HL-60/S4 (cell line): Measurements from ENCODE around the gene VAC14.

ENCODE experiments used
- in situ Hi-C: fragments of 300-500 bp; cut with MboI; formaldehyde crosslinking; loops from 2 replicates; pipeline ENCODE4 v1.14.3; 2022; ENCODE audit warnings: low sequenced_read_pairs

VAC14 gene

DNA sequence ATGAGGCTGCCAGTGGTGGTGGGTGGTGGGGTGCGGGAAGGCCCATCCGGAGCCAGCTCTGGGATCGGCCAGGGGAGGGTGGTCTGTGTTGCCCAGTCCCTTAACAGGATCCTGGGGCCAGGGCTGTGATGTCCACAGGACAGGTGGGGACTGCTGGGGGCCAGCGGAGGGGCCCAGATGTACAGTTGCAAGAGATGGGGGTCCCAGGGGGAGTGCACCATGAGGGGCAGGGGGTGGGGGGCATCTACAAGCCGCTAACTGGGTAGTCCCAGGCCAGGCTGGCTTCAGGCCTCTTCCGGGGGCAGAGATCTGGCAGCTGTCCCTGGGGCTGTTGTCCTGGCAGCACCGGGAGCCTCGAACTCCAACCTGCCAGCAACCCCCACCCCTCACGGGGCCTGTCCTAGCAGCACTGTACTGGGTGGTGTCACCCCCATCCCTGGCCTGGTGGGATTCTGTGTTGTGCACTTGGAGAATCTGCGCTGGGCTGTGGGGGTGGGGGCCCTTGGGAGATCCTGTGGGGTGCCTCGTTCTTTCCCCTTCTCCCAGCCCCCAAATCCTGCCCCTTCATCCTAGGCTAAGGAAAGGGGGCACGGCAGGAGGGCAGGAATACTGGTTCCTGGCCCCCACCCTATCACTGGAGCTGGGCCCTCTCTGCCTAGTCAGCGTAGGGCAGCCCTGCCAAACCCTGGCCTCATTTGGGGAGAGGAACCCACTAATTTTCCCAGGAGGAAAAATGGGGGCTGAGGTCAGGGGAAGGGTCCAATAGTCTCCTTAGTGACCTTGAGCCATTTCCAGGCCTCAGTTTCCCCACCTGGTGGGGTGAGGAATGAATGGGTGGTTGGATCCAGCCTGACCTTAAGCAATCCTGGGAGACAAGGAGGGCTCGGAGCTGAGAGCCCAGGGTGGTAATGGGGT lies 116.6 kb downstream of the VAC14 start:
- in situ Hi-C loops, result no loop called here

DNA sequence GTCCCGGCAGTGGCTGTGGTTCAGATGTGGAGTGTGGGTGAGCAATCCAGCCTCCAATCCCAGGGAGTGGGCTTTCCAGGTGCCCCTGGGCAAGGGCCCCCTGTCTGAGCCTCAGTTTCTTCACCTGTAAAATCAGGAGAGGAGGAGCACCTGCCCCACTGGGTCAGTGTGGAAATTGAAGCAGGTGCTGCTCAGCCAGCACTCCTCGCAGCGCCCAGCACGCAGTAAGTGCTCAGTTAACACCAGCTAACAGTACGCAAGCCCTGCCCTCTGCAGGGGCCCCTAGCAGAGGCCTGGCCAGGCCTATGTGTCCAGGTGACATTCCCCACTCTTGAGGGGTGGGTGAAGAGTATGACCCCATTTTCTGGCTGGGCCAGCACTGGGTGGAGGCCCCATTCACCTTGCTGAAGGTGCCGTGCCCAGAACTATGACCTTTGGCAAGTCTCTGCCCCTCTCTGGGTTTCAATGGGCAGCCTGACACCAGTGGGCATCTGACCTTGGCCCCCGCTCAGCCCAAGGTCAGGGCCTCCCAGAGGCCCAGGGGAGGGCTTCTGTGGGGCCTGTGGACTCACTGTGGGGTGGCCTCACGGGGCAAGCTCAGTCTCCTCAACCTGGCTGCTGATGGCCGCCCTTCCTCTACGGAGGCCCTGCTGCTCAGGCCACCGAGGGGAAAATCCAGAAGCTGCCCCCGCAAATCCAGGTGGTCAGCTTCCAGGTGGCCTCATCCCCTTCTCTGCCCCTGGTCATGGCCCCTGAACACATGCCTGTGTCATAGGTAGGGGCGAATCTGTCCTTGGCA lies 117.6 kb downstream of the VAC14 start:
- in situ Hi-C loops, result no loop called here

DNA sequence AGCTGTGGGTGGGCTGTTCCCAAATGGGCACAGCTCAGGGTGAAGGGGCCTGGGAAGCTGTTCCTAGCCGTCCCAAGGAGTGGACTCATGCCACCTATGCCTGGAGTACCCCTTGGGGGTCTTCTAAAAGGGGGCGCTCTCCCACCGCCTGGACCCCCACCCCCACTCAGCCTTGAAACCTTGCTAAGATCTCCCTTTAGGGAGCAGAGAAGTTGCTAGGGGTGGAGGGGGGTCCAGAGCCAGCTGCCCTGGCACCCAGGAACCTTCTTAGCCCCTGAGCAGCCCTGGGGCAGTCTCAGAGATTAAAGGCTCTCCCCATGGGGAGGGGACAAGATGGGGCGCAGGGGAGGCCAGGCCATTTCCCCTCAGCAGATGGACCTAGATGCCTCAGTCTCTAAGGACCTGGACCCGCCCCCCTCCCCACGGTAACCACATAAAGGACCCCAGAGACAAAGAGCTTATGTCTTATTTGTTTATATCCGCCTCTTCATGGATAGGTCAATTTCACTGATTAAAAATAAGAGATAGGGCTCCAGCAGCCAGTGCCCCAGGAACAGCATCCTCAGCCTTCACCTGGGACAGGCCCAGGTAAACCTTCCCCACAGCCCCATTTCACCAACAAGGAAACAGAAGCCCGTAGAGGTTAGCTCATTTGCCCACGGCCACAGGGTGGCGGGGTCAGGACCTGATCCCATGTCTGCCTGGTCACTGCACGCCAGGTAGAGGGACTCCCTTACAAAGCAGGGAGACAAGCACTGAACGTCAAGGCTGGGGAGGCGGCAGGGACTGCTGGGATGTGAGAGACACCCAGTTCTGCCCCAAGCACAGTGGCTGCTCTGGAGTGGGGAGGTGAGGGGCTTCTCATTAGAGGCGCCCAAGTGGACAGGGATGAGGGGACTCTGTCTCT lies 118.5 kb downstream of the VAC14 start:
- in situ Hi-C loops, result no loop called here

DNA sequence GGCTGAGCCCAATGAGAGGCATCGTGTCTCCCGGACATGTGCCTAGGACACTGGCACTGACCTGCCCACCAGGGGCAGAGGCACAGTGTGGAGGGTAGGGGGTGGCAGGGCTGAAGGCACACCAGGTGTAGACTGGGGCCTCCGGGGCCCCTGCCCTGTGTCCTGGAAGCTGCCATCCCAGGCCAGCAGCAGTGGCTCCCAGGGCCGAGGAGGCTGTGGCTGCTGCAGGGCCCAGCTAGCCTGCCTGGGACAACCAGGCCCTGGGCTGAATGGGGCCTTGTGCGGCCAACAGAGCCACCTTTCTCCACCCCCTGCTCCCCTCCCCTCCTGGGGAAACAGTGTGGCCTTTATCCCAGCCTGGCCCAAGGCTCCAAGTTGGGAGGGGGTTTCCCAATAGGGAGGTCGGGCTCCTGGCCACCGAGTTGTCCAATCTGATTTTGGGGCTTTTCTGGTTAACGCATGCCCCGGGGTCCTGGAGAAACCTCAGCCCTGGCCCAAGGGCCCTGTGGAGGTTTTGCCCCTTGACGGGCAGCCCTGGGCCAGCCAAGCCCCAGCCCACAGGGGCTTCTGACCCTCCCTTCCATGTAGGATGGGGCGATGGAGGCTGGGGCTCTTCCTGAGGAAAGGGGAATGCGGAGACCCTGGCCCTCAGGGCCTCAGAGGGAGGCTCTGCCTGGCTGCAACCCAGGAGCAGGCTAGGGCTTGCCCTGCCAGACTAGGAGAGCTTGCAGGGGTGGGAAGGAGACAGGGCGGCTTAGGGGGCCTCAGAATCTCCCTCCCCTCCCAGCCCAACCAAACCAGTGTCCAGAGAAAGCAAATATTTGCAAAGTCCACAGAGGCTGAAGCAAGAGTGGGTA lies 119.3 kb downstream of the VAC14 start:
- in situ Hi-C loops, result no loop called here

DNA sequence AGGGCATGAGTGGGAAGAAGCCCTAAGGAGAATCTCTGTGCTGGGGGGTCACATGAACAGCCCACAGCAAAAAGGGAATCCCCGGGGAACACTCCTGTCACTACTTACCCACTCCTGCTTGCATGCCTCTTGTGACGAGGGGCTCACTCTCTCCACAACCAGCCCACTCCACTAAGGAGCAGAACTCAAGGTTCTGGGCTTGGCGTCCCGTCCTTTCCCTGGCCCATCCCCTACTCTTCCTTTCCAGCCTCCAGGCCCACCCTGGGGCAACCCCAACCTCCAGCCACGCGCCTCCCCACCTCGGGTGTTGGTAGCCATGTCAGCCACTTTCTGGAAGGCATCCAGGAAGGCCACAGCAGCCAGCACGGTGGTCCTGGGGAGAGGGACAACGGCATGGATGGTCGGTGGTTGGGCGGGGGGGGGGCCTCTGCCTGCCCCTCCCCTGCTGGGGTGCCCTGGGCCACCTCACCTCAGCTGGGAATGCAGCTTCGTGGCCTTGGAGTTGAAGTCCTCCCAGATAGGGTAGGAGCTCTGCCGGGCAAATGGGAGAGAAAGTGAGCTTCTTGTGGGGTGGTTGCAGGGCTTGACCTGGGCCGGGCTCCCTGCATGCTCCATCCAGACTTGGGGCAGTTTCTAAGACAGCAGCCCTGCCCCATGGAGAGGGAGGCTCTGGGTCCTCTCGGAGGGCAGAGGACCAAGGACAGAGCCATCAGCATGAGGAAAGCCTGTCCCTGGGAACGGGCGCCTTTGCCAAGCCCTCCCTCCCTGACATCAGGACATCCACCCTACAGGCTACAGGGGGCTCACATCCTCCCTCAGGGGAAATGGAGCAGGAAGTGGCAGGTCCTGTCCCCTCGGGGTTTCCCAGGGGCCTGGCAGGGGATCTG lies 120.2 kb downstream of the VAC14 start:
- in situ Hi-C loops, result no loop called here

DNA sequence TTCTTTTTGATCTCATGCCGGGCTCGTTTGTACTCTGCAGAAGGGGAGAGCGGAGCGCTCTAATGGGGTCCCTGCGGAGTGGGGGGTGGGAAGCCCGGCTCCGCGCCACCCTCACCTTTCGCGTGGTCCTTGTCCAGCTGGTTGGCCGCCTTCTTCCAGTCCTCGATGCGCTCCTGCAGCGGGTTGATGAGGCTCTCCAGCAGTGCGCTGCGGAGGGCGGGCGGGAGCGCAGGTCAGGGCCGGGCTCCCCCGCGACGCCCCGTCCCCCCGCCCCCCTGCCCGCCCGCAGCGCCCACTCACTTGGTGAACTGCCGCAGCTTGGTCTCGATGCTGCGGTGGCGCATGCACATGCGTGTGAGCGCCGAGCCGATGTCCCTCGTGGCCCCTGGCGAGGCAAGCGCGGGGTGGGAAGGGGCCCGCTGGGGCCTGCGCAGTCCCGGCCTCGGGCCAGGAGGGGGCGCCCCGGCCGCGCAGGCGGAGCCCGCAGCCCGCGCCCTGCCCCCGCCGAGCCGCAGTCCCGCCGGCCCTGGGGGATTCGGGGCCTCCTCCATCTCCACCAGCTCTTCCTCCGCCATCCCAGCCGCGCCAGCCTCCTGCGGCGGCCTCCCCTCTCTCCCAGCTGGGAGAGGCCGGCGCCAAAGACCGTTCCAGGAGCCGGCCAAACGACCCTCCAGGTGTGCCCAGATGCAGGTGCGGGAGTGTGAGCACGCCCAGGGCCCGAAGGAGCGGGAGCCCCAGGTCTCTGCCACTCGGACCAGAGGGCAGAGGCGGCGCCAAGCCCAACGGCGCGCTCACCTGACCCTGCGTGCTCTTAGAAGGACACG lies 121.1 kb downstream of the VAC14 start:
- in situ Hi-C loops, result loop anchor here (10.0 kb wide), 1 partner anchor 95 kb away; no protein-coding TSS in a partner anchor

DNA sequence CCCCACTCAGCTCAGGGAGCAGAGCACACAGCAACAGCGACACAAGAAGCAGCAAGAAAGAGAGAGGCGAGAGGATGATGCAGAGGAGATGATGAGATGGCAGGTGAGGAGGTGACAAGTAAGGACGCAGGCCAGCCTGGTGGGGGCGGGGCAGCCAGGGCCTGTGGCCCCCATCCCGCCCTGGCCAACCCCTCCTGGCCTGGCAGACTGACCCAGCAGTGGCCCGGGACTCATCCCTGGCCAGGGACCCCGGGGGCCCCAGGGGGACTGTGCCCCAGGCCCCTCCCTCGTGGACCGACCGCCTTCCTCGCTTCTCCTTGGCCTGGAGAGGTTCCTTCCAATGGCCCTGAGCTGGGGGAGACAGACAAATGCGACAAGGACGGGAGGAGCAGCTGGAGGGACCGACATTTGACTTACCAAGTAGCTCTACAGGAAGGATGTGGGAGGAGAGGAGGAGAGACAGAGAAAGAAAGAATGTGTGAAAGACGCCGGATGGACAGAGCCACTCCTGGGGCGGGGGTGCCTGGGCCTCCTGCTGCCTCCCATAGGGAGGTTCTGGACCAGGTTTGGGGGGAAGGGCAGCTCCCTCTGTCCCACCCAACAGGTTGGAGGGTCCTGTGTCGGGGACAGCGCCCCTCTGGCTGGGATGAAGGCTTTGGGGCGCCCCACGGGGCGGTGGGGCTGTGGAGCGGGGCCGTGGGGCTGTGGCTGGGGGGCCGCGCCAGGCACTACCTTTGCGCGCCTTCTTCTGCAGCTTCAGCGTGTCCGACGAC lies 121.9 kb downstream of the VAC14 start:
- in situ Hi-C loops, result loop anchor here (10.0 kb wide), 1 partner anchor 96 kb away; no protein-coding TSS in a partner anchor

DNA sequence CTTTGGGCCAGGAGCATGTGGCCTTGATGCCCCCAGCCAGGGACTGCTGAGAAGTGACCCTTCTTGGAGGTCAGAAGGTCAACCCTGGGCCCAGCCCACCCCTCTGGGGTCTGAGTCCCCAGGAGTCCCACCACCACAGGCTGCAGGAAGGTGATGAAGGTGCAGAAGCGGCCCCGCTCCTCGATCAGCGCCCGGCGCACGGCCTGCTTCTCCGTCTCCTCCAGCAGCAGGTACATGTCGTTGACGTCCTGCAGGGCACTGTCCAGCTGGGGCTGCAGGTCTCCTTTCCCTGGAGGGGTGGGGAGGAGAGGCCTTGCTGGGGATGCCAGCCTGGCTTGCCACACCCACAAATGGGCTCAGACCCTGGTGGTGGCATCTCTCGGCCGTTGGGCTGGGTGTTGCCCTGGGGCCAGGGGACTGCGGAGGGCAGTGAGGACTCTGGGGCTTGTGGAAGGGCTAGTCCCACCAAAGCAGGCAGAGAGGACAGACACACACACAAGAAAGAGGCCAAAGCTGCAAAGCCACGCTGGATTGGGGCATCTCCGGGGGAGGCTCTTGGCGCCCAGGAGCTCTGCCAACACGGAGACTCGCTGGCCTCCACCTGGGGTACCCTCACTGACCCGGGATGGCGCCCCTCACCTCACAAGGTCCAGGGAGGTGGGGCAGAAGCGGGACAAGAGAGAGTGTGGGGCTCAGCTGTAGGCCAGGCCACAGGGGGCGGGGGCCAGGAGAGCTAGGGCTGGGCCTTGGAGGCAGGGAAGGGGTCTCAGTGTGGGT lies 122.6 kb downstream of the VAC14 start:
- in situ Hi-C loops, result loop anchor here (10.0 kb wide), 1 partner anchor 96 kb away; no protein-coding TSS in a partner anchor

DNA sequence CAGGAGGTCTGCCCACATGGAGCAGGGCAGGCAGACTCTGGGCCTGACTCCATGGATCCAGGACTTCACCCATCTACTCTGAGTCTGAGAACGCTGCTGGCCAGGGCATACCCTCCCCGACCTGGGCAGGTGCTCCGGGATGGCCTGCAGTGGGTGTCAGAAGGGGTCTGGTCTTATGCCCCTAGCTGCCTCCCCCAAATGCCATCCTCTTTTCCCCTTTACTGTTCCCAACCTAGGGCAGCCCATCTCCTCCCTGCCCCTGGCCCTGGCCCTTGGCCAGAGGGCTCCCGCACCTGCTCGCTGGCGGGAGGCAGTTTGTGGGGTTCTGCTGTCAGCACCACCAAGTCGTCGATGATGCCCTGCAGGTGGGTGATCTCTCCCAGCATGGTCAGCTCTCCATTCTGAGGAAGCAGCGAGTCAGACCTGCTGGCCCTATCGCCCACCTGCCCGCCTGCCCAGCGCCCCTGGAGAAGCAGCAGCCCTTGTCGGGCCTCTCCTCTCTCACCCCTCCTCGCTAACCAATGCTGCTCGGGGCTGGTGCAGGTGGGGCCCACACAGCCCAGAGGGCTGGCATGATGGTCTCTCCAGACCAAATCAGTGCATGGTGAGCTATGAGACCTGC lies 123.3 kb downstream of the VAC14 start:
- in situ Hi-C loops, result loop anchor here (10.0 kb wide), 1 partner anchor 97 kb away; no protein-coding TSS in a partner anchor

DNA sequence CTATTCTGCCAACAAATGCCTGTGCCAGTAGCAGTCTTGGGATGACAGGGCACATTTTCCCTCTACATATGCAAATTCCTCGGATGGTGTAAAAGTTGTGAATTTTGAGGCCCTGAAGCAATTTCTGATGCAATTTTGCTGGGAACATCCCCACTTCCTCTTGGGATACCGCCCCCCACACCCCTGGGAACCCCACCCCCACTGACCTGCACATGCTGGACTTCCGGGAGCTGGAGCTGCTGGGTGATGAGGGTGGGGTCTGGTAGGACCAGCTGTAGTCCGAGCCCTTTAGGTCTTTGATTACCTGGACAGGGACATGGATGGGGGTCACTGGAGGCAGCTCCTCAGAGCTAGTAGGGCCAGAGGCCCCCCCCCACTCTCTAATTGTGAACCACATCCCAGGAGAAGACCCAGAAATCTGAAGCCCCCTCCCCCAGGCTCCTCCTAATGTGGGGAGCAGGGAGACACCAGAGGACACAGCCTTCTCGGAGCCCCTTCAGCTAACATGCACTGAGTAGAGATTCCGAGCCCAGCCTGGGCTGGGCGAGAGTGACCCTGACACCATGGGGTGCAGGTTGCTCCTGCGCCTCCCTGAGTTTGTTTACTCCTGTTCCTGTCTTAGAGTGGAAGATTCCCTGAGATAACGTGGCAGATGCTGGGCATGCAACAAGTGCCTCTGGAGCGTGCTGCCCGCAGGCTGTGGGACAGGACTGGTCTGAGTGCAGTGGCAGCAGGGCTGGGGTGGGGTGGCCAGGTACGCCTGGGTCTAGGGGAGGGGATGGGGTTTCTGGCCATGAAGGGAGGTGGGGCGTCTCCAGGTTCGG lies 124.1 kb downstream of the VAC14 start:
- in situ Hi-C loops, result loop anchor here (10.0 kb wide), 1 partner anchor 98 kb away; no protein-coding TSS in a partner anchor

DNA sequence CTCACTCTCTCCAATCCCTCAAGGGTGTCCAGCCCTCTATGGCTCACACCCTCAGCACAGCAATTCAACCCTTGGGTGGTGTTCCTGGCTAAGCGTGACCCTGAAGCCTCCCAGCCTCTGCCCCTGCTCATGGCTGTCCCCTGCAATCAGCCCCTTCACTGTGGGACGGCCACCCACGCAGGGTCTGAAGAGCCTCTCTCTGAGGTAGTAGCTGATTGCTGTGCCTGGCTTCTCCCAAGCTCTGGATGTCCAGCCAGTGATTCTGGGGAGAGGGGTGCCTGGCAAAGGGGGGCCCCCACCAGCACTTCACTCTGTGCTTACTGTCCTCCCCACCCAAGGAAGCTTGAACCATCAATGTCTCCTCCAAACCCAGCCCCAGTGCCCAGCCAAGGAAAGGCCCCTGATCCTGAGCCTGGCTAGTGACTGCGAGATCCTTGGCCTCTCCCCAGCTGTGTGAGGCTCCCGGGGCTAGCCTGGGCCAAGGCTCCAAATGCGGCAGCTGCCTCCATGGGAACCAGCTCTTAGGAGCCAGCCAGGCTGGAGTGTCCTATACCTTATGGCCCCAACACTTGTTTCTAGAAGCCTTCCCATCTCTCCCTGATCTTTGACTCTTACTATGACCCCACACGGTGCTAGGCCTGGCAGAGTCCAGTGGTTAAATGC lies 125.0 kb downstream of the VAC14 start:
- in situ Hi-C loops, result loop anchor here (10.0 kb wide), 1 partner anchor 99 kb away; no protein-coding TSS in a partner anchor

DNA sequence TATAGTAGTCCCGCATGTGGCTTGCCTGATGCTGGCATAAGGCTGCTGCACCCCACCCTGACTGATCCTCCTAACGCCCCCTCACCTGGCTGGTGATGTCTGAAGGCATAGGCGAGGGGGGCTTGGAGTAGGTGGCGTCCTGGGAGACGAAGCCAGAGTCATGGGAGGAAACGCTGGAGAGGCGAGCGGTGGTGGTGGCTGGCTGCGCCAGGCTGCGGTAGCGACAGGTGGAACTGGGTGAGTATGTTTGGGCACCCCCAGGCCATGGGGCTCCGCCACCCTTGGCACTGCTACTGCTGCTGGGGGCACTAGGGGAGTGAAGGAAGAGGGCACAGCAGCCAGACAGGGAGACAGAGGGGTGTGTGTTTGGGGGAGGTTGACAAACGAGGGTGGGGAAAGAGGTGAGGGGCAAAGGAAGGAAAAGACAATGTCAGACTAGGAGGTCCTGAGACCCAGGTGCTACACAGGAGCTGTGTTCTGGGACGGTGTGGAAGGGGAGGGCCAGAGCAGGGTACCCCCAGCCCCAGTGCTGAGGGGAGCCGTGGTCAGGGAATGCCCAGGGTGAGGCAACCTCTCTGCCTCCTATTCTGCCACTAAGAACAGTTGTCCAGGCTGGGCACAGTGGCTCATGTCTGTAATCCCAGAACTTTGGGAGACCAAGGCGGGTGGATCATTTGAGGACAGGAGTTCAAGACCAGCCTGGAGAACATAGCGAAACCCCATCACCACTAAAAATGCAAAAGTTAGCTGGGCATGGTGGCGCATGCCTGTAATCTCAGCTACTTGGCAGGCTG lies 126.5 kb downstream of the VAC14 start:
- in situ Hi-C loops, result loop anchor here (10.0 kb wide), 1 partner anchor 100 kb away; no protein-coding TSS in a partner anchor

DNA sequence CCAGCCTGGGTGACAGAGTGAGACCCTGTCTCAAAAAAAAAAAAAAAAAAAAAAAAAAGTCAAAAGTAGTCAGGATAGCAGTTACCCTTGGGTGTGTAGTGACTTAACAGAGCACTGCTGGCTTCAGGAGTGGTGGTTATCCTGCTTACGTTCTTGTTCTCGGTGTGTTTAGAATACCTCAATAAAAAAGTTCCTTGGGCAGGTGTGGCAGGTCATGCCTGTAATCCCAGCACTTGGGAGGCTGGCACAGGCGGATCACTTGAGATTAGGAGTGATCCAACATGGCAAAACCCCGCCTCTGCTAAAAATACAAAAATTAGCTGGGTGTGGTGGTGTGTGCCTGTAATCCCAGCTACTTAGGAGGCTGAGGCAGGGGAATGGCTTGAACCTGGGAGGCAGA lies 130.0 kb downstream of the VAC14 start:
- in situ Hi-C loops, result loop anchor here (10.0 kb wide), 1 partner anchor 104 kb away; no protein-coding TSS in a partner anchor
